GM15510 (cell line): ENCODE data around the gene C1orf198.

Experiments
- POLR2A ChIP-seq: IDR thresholded peaks from 3 replicates; pipeline ENCODE4 v1.6.1; 2011; ENCODE audit warnings: borderline replicate concordance; ENCODE audit not compliant: insufficient read length; ENCODE audit errors: extremely low read depth

C1orf198 gene

GRCh38 chr1:230842801-230843200 lies 25.5 kb downstream of the C1orf198 start:
- TF ChIP-seq POLR2A: no peak

DNA sequence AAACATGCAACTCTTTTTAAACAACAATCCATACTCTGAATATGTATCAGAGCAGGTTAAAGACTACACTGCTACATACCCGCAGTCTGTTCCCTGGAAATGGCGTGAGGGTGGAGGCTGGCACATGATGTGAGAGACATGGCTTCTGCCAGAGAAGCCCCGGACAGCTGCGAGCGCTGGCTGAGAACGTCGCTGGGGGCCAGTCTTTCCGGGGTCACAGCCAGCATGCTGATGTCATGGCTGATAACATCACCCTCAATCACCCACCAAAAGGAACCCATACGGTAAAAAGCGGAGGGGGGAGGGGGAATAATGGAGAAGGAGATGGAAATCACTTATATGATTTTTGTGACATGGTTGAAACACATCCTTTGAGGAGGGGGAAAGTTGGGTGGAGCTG lies 29.1 kb downstream of the C1orf198 start:
- no peak for TF ChIP-seq POLR2A

DNA sequence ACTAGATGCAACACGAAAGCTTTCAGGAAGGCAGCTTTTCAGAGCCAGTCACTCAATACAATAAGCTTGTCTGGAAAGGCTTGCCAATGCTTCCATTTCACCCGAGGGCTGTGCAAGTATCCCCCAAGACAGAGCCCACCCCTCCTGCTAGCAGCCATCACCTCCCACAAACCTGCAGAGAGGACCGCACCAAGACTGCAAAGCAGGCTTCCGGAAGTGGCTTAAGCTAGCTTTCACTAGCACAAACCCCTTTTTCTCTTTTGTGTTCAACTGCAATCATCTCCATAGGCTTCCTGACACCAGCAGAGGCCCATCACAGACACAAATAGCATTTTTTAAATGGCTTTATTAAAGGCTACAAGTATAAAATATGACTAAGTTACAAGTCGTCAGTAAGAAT lies 31.5 kb downstream of the C1orf198 start:
- no peak for TF ChIP-seq POLR2A

- TF ChIP-seq POLR2A: no peak
Measured at GRCh38 chr1:230836347-230836746, 32.0 kb downstream of the C1orf198 start.

GRCh38 chr1:230834292-230834691 lies 34.0 kb downstream of the C1orf198 start:
- TF ChIP-seq POLR2A: no peak

- no peak for TF ChIP-seq POLR2A
Measured at GRCh38 chr1:230833511-230833910, 34.8 kb downstream of the C1orf198 start.

DNA sequence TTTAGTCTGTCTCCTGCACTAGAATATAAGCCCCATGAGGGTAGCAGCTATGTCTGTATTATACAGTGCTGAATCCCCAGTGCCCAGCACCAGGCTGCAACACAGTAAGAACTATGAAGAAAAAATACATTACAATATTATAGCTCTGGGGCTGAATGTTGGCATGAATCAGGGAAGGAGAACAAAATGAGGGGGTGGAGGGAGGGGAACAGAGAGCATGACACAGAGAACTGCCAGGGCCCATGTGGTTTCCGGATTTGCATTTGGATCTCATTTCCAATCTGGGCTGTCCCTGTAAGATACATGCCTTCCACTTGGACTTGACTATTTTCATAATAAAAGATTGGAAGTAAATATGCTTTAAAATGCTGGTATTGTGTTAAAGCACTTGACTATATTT lies 35.8 kb downstream of the C1orf198 start:
- no peak for TF ChIP-seq POLR2A

DNA sequence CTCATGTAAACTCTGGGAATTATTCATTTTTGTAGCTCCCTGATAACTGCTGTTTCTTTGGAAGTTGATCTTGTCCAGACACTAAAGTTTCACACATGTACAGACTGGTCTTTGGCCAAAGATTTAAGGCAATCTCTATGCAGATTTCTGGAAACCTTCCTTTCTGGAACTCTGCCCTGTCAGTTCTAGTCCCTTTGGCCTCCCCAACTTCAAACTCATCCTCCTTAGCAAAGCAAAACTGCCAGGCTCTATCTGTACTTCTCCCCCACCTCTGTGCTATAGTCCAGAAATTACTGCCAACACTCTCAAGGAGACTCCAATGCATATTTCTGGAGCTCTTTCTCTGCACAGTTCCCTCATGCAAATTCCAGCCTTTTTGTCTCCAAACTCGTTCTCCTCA lies 36.5 kb downstream of the C1orf198 start:
- no peak for TF ChIP-seq POLR2A

- TF ChIP-seq POLR2A: no peak
Measured at GRCh38 chr1:230828421-230828820, 39.9 kb downstream of the C1orf198 start.

DNA sequence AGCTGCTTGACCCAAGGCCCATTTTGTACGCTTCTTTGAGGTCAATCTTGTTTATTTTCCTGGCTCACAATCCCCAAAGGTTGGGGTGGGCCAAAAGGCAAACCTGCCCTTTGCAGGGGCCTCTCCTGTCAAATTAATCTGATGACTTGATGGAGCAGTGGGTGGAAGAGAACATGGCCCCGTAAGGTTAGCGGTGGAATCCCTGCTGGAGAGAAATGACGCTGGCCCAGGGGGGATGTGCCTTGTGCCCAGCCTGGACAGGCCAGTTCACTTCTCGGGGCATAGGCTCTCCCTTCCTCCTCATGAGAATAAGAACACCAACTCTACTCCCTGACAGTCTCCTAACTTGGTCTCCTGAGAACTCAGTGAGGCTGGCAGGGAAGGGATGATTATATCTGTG lies 40.5 kb downstream of the C1orf198 start:
- TF ChIP-seq POLR2A: no peak

DNA sequence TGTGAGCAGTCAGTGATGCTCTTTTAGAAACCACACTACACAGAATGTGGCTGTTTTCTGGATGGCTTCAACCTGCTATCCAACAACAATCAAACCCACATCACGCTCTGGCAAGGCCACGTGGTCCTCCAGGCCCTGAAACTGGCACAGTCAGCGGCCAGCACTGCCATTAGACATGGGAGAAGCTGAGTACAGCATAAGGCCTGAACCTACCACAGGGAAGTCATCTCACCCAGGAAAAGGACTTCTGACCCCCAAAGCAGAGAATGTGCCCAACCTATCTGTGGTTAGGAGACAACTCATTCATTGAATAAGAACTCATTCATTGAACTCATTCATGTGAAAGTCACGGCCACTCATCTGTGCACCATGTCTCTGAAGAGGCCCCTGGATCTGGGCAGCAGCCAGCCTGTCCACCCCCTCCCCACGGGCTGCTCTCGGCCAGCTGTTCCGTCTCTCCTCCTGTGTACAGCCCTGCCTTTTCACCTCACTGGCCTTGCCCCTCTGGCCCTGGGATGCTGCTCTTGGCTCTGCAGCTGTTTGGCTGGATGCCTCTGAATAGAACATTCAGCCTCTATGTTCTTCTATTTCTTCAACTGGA lies 41.1 kb downstream of the C1orf198 start:
- no peak for TF ChIP-seq POLR2A

DNA sequence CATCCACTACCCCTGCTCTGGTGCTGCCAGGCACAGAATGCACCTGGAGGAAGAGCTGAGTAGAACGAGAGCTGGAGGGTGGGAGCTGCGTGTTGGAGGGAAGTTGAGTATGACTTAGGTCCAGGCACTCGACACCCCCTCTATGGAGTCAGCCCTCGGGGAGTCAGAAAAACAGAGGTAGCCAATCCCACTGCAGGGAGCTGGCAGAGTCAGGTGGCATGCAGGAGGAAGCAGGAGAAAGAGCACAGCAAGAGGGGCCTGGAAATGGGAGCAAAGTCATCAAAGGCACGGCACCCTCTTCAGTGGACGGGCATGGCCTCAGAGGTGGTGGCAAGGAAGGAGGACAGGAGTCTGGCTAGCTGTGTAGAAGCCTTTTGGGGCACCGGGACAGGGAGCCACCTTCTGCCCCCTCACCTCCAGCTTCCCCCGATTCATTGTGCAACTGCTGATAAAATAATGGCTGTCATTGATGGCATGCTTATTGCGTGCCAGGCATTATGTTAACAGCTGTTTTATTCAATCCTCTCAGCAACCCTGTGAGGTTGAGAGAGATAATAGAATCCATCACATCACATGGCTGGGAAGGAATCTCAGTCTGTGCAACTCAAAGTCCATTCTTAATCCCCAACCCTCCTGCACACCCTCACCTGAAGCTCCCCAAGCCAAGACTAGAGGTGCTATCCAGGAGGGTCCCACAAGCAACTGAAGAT lies 42.0 kb downstream of the C1orf198 start:
- TF ChIP-seq POLR2A: no peak

DNA sequence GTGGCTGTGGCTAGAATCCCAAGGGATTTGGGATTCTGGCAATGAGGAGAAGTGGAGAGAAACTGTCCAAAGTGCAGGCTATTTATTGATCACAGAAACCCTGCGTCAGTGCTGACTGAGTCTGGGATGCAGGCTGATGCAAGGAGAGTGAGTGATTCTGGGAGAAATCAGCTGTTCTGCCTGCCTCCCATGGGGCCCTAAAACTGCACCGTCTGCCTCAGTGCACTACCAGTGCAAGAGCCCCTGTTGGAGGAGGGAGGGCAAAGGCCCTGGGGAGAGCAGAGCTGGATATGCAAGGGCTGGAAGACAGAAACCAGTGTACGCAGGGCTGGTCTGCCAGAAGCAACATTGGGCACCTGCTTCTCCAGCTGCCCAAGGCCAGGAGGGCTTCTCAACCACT lies 42.6 kb downstream of the C1orf198 start:
- no peak for TF ChIP-seq POLR2A

GRCh38 chr1:230824919-230825721 lies 43.2 kb downstream of the C1orf198 start:
- no peak for TF ChIP-seq POLR2A

GRCh38 chr1:230824551-230824918 lies 43.8 kb downstream of the C1orf198 start:
- no peak for TF ChIP-seq POLR2A
